Ascending aorta (tissue), 2 donors: Measurements from ENCODE around the gene PPY. TPM values are rescaled to one million over a fixed set of nuclear protein-coding genes. Genes with fewer than 3 reads are reported as not detected.

Experiments
- DNase-seq, 2 donors: peaks; one replicate each; pipeline ENCODE4 v3.0.0-alpha.2; 2019; ENCODE audit warnings: low spot score in 2 of 2
- H3K27ac ChIP-seq, 2 donors: fragments of 200-600 bp; sonication (generic); one replicate each; pipeline ENCODE4 v1.5.1; 2016 to 2017; ENCODE audit warnings: mild to moderate bottlenecking in 1 of 2
- H3K27me3 ChIP-seq: fragments of 200-600 bp; sonication (generic); one replicate; pipeline ENCODE4 v1.5.1; 2017
- H3K36me3 ChIP-seq, 2 donors: fragments of 200-600 bp; sonication (generic); one replicate each; pipeline ENCODE4 v1.5.1; 2016
- H3K4me1 ChIP-seq, 2 donors: fragments of 200-600 bp; sonication (generic); one replicate each; pipeline ENCODE4 v1.5.1; 2016 to 2017; ENCODE audit warnings: mild to moderate bottlenecking in 1 of 2
- H3K4me3 ChIP-seq, 2 donors: fragments of 200-600 bp; sonication (generic); one replicate each; pipeline ENCODE4 v1.5.1; 2016 to 2017; ENCODE audit warnings: mild to moderate bottlenecking in 1 of 2
- H3K9me3 ChIP-seq, 2 donors: fragments of 200-600 bp; sonication (generic); one replicate each; pipeline ENCODE4 v1.5.1; 2016
- CTCF ChIP-seq, 3 experiments: fragments of 200-600 bp in 2 of 3; fragments of 450-650 bp in 1 of 3; sonication (generic) in 2 of 3; IDR thresholded peaks; one replicate each; pipeline ENCODE4 v1.5.1; 2016 to 2019; ENCODE audit warnings: antibody characterized with exemption in 3 of 3, mild to moderate bottlenecking in 1 of 3, moderate library complexity in 1 of 3
- intact Hi-C: fragments of 100-400 bp; cut with DNase I; formaldehyde crosslinking; loops from one replicate; pipeline ENCODE4 v1.15.1; 2023
- total RNA-seq: library from RNA; depleted of rRNA; stranded (reverse); fragments of >200 nt; gene quantifications from one replicate; pipeline ENCODE4 v1.1.0, GENCODE V29; 2016

The PPY gene
- total RNA-seq, 1 donor from 2014 or later: not detected

GRCh38 chr17:43958748-43959352, 16.6 kb upstream of the PPY start:
- Histone ChIP-seq H3K27me3 (peaks cover 2% of the 10 kb centered on the region), H3K9me3 (no peaks in the 10 kb centered on the region), H3K36me3 (no peaks in the 10 kb centered on the region), H3K4me1 (no peaks in the 10 kb centered on the region), H3K27ac (no peak overlapping the region), H3K4me3 (no peak overlapping the region)
- no peak for TF ChIP-seq CTCF (IDR thresholded peaks at IDR 0.05)
- intact Hi-C loops: no loop called here
- no peak for DNase-seq

GRCh38 chr17:43956222-43956621, 13.9 kb upstream of the PPY start:
- H3K9me3 ChIP-seq: no peaks in the 10 kb centered on the region
- no peak overlapping the region for H3K27ac ChIP-seq
- H3K4me3 ChIP-seq: no peak overlapping the region
- no peak for TF ChIP-seq CTCF (IDR thresholded peaks at IDR 0.05)
- intact Hi-C loops: no loop called here
- peaks cover 15% of the 10 kb centered on the region for H3K27me3 ChIP-seq
- H3K36me3 ChIP-seq: no peaks in the 10 kb centered on the region
- DNase-seq: no peak
- H3K4me1 ChIP-seq: peaks cover 0 to 6% of the 10 kb centered on the region in 2 donors

GRCh38 chr17:43953746-43954145, 11.5 kb upstream of the PPY start, which contains the start of gene PYY:
PYY (minus strand) TSS chr17:43953940; CDS start chr17:43953483, 457 bp downstream.
- TF ChIP-seq CTCF (IDR thresholded peaks at IDR 0.05): no peak
- no peak for DNase-seq
- Histone ChIP-seq H3K9me3 (no peaks in the 10 kb centered on the region), H3K27me3 (peaks cover 15% of the 10 kb centered on the region), H3K36me3 (no peaks in the 10 kb centered on the region), H3K27ac (no peak within 1 kb of the TSS), H3K4me3 (no peak within 1 kb of the TSS), H3K4me1 (peaks cover 0 to 6% of the 10 kb centered on the region in 2 donors)
- intact Hi-C loops: no loop called here

GRCh38 chr17:43952724-43953666, 10.7 kb upstream of the PPY start:
- Histone ChIP-seq H3K4me1 (peaks cover 0 to 6% of the 10 kb centered on the region in 2 donors), H3K9me3 (no peaks in the 10 kb centered on the region), H3K27me3 (peaks cover 15% of the 10 kb centered on the region), H3K4me3 (no peak overlapping the region), H3K27ac (no peak overlapping the region), H3K36me3 (no peaks in the 10 kb centered on the region)
- TF ChIP-seq CTCF (IDR thresholded peaks at IDR 0.05): no peak
- intact Hi-C loops: no loop called here
- DNase-seq: no peak

- intact Hi-C loops: no loop called here
- Histone ChIP-seq H3K27ac (no peak overlapping the region), H3K36me3 (no peaks in the 10 kb centered on the region), H3K4me1 (peaks cover 0 to 6% of the 10 kb centered on the region in 2 donors), H3K27me3 (peaks cover 15% of the 10 kb centered on the region), H3K4me3 (no peak overlapping the region), H3K9me3 (no peaks in the 10 kb centered on the region)
- no peak for DNase-seq
- no peak for TF ChIP-seq CTCF (IDR thresholded peaks at IDR 0.05)
Observed at GRCh38 chr17:43952351-43952723, 10.1 kb upstream of the PPY start.
